CD4-positive, alpha-beta T cell treated with Interleukin-6 for 4 hours (primary cell): Measurements from ENCODE around the gene HOTAIR.

Source experiments
- DNase-seq: peaks from one replicate; pipeline ENCODE4 v3.0.0-alpha.2; 2020; ENCODE audit warnings: mixed read lengths

HOTAIR gene

GRCh38 chr12:53972152-53972702 lies 2.5 kb downstream of the HOTAIR start:
- DNase-seq = no peak

GRCh38 chr12:53971686-53972085 lies 3.1 kb downstream of the HOTAIR start:
- DNase-seq = no peak

- no peak for DNase-seq
These were observed 3.6 kb downstream of the HOTAIR start for GRCh38 chr12:53971129-53971528.

DNA sequence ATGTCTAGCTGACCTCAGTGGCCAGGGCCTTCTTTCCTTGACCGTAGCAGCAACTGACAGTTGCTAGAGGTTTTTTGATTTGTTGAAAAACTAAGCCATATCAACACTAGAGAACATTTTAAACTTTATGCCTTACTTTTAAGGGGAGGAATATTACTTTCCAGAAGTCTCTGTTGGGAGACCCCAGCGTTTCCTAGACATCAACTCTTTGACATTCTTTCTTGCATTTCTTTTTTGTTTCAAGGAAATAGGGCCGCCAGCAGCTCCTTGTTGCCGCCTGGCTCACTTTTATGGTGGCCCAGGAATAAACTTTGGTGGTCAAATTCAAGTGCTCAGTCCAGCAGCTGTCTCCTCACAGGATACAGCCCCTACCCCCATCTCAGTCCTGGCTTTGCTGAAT lies 4.3 kb downstream of the HOTAIR start:
- DNase-seq = no peak

- no peak for DNase-seq
These were observed 5.0 kb downstream of the HOTAIR start for GRCh38 chr12:53969588-53970259.

DNA sequence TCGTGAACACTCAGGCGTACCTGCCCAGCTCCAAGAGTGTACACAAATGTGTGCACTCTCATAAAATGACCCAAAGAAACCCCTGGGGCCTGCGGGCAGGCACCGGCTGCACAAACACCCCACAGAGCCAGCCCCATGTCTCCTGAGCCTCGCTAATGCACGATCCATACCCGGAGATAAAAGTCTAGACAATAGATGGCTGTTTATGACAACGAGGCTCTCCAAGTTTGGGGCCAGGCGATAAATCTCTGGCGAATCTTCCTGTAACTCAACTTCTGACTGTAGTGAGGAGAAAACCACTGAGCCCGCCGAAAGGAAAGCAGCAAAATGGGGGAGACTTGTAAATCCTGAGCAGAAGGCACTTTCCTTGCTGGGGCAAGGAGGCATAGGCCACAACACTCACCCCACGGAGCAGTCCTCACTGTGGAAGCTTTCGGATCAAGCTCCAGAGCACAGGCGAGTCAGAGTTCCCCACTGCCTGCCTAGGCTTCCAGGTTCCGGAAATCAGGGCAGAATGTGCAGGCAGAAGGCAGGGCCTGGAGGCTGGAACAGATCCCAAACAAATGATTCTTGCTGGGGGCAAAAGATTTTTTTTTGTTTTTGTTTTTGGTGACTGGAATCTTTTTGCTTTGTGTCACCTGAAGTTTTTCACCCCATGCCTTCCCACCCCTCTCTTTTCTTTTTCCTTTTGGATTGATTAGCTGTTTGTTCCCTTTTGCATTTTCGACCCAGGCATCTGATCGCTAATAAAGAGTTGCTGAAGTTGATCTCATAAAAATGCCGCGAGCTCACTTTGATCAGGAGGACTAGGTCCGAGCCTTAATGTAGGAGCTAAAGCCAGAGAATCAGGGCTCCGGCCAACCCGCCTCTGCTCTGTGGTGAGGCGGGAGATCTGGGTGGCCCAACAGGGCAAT lies 6.3 kb downstream of the HOTAIR start:
- no peak for DNase-seq

- DNase-seq = no peak
These were observed 7.3 kb downstream of the HOTAIR start for GRCh38 chr12:53967421-53967925.

- DNase-seq = no peak
These were observed 8.2 kb downstream of the HOTAIR start for GRCh38 chr12:53966385-53967133.

DNA sequence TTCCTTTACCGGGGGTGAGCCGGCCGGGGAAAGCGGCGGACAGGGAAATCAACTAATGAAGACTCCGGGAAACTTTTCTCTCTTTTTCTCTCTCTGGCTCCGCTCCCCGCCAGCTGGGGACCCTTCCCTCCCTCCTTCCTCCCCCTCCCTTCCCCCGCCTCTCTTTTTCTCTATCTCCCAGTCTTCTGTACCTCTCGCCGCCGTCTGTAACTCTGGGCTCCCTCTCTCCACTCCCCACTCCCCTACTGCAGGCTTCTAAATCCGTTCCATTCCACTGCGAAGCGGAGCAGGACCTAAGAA lies 8.7 kb downstream of the HOTAIR start:
- DNase-seq = no peak

GRCh38 chr12:53965281-53966084 lies 9.3 kb downstream of the HOTAIR start:
- DNase-seq = no peak

- DNase-seq = no peak
These were observed 10.4 kb downstream of the HOTAIR start for GRCh38 chr12:53964315-53964713.

- no peak for DNase-seq
These were observed 11.1 kb downstream of the HOTAIR start for GRCh38 chr12:53963434-53964314.

DNA sequence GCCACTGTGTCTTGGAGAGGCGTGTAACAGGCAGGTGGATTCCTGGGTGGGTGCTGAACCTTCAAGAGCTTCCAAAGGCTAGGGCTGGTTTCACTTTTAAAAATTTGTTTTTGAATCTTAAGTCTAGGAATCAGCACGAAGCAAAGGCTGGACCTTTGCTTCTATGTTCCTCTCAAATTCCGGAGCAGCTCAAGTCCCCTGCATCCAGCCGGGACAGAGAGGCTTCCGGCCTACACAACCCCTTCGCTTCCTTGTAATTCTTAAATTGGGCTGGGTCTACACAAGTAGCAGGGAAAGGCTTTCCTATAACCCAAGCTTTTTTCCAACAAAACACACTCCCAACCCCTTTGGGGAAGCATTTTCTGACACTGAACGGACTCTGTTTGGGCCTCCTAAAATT lies 11.7 kb downstream of the HOTAIR start:
- DNase-seq = no peak

- no peak for DNase-seq
These were observed 13.6 kb downstream of the HOTAIR start for GRCh38 chr12:53961025-53961761.

- DNase-seq = no peak
These were observed 14.3 kb downstream of the HOTAIR start for GRCh38 chr12:53960187-53961024.

GRCh38 chr12:53959314-53959713 lies 15.4 kb downstream of the HOTAIR start:
- no peak for DNase-seq

- DNase-seq = no peak
These were observed 16.6 kb downstream of the HOTAIR start for GRCh38 chr12:53958128-53958527.

DNA sequence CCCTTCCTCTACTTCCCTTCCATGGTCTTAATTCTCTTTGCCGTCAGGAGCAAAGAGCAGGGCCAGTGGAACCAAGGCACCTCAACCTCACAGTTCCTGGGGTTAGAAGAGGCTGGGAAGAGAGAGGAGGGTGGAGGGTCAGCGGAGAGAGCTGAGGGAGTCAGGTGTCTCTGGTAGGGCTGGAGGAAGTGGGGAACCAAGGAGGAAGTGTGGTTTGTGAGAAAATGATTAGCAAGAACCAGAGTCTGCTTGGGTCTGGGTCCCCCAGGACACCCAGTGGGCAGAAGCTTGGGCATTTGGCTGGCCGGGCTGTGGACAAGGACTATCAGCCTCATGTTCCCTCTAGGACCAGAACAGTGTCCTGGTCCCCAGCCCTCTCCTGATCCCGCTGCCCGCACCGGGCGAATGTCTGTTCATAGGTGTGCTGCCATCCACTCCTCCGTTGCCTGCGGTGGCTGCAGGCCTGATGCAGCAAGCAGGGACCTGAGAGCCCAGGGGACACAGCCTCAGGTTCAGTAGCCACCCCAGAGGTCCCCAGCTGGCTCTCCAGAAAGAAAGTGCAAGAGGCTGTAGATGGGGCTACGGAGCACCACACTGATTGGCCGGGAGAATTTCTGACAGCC lies 17.7 kb downstream of the HOTAIR start:
- no peak for DNase-seq

DNA sequence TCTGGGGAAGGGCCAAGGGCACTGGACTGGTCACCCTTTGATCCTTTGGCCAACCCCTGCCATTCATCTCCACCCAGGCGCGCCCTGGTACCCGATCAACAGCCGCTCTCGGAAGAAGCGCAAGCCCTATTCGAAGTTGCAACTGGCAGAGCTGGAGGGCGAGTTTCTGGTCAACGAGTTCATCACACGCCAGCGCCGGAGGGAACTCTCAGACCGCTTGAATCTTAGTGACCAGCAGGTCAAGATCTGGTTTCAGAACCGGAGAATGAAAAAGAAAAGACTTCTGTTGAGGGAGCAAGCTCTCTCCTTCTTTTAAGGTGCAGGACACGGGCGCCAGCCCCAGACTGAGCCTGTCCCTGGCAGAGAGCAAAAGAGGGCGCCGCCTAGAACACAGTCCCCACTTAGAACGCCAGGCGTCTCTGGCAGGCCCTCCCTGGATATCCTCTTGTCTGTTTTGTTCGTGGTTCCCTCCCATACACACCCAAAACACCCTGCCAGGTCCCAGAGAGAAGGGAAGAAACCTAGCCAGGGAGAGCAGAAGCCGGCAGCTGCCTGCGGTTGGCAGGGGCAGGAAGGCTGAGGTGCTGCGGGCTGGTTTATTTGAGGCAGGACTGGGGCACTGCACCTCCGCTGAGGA lies 18.4 kb downstream of the HOTAIR start:
- DNase-seq = no peak
